Suprapubic skin (tissue), 4 donors: ENCODE measurements around the gene ZNF865. TPM values are rescaled to one million over a fixed set of nuclear protein-coding genes. Genes with fewer than 3 reads are reported as not detected.

Experiments
- DNase-seq, 2 donors: peaks; one replicate each; pipeline ENCODE4 v3.0.0-alpha.2; 2019; ENCODE audit warnings: low spot score in 2 of 2
- H3K27ac ChIP-seq: fragments of 200-600 bp; sonication (generic); one replicate; pipeline ENCODE4 v1.5.1; 2019
- H3K27me3 ChIP-seq: fragments of 200-600 bp; sonication (generic); one replicate; pipeline ENCODE4 v1.5.1; 2019
- H3K36me3 ChIP-seq: fragments of 200-600 bp; sonication (generic); one replicate; pipeline ENCODE4 v1.5.1; 2019
- H3K4me1 ChIP-seq: fragments of 200-600 bp; sonication (generic); one replicate; pipeline ENCODE4 v1.5.1; 2019
- H3K4me3 ChIP-seq: fragments of 200-600 bp; sonication (generic); one replicate; pipeline ENCODE4 v1.5.1; 2019; ENCODE audit warnings: mild to moderate bottlenecking
- H3K9me3 ChIP-seq: fragments of 200-600 bp; sonication (generic); one replicate; pipeline ENCODE4 v1.5.1; 2019
- CTCF ChIP-seq, 2 donors: fragments of 200-600 bp in 1 of 2; fragments of 450-650 bp in 1 of 2; sonication (generic) in 1 of 2; IDR thresholded peaks; one replicate each; pipeline ENCODE4 v1.5.1; 2016 to 2019; ENCODE audit warnings: antibody characterized with exemption in 2 of 2, mild to moderate bottlenecking in 1 of 2, moderate library complexity in 1 of 2
- EP300 ChIP-seq: sonication (generic); formaldehyde crosslinking; IDR thresholded peaks from one replicate; pipeline ENCODE4 v1.6.1; 2017; ENCODE audit warnings: antibody characterized with exemption
- POLR2A ChIP-seq, 2 donors: fragments of 450-650 bp; IDR thresholded peaks; one replicate each; pipeline ENCODE4 v1.6.1; 2017; ENCODE audit warnings: antibody characterized with exemption in 2 of 2, mild to moderate bottlenecking in 2 of 2, moderate library complexity in 2 of 2
- POLR2AphosphoS5 ChIP-seq, 3 donors: sonication (generic); formaldehyde crosslinking; IDR thresholded peaks; one replicate each; pipeline ENCODE4 v1.6.1; 2017; ENCODE audit warnings: antibody characterized with exemption in 3 of 3
- WGBS: methylation state at CpG from one replicate; pipeline ENCODE4 v1.1.5; 2018; 5-methylcytosine and 5-hydroxymethylcytosine counted together
- total RNA-seq, 4 donors: library from RNA; depleted of rRNA; stranded (reverse); fragments of >200 nt; gene quantifications; one replicate each; pipeline ENCODE4 v1.1.0, GENCODE V29; 2016

ZNF865 gene
- total RNA-seq, 4 donors from 2014 or later = 7.6 to 14.2 (median 9.9) TPM

- Histone ChIP-seq H3K36me3 (peaks cover 39% of the 10 kb centered on the region), H3K4me1 (peaks cover 13% of the 10 kb centered on the region), H3K9me3 (no peaks in the 10 kb centered on the region), H3K27ac (no peak overlapping the region), H3K4me3 (no peak overlapping the region), H3K27me3 (no peaks in the 10 kb centered on the region)
- WGBS = 82% methylated on average over 10 of the region's 10 CpGs
- TF ChIP-seq POLR2AphosphoS5 (IDR thresholded peaks at IDR 0.05) = no peak
- no peak for TF ChIP-seq EP300
- TF ChIP-seq POLR2A (IDR thresholded peaks at IDR 0.05) = no peak
- TF ChIP-seq CTCF (IDR thresholded peaks at IDR 0.05) = no peak
- no peak for DNase-seq
Measured at GRCh38 chr19:55591555-55591954, 13.9 kb upstream of the ZNF865 start.

- no peaks in the 10 kb centered on the region for H3K9me3 ChIP-seq
- peaks cover 48% of the 10 kb centered on the region for H3K36me3 ChIP-seq
- WGBS = 90% methylated on average over 39 of the region's 73 CpGs
- no peak overlapping the region for H3K27ac ChIP-seq
- TF ChIP-seq POLR2AphosphoS5 (IDR thresholded peaks at IDR 0.05) (no peak), POLR2A (IDR thresholded peaks at IDR 0.05) (no peak), CTCF (IDR thresholded peaks at IDR 0.05) (no peak), EP300 (no peak)
- H3K27me3 ChIP-seq = no peaks in the 10 kb centered on the region
- H3K4me3 ChIP-seq = no peak overlapping the region
- DNase-seq = no peak
- peaks cover 3% of the 10 kb centered on the region for H3K4me1 ChIP-seq
Measured at GRCh38 chr19:55592391-55593090, 12.9 kb upstream of the ZNF865 start.

- Histone ChIP-seq H3K4me3 (no peak overlapping the region), H3K4me1 (peaks cover under 1% of the 10 kb centered on the region), H3K27me3 (no peaks in the 10 kb centered on the region), H3K36me3 (peaks cover 49% of the 10 kb centered on the region), H3K9me3 (no peaks in the 10 kb centered on the region), H3K27ac (no peak overlapping the region)
- TF ChIP-seq POLR2A (IDR thresholded peaks at IDR 0.05) (no peak), EP300 (no peak), CTCF (IDR thresholded peaks at IDR 0.05) (no peak)
- no peak for DNase-seq
- WGBS = 84% methylated on average over 42 of the region's 68 CpGs
Measured at GRCh38 chr19:55593096-55593772, 12.2 kb upstream of the ZNF865 start.

GRCh38 chr19:55594996-55595545, 10.4 kb upstream of the ZNF865 start:
- WGBS = 87% methylated on average over 4 of the region's 4 CpGs
- Histone ChIP-seq H3K4me1 (peaks cover 6% of the 10 kb centered on the region), H3K4me3 (no peak overlapping the region), H3K9me3 (no peaks in the 10 kb centered on the region), H3K27me3 (no peaks in the 10 kb centered on the region), H3K27ac (no peak overlapping the region), H3K36me3 (peaks cover 49% of the 10 kb centered on the region)
- DNase-seq = no peak
- TF ChIP-seq POLR2AphosphoS5 (IDR thresholded peaks at IDR 0.05) = no peak
- no peak for TF ChIP-seq EP300
- no peak for TF ChIP-seq POLR2A (IDR thresholded peaks at IDR 0.05)
- TF ChIP-seq CTCF (IDR thresholded peaks at IDR 0.05) = no peak

- WGBS = 94% methylated on average over 3 of the region's 3 CpGs
- DNase-seq = no peak
- H3K27me3 ChIP-seq = no peaks in the 10 kb centered on the region
- TF ChIP-seq POLR2AphosphoS5 (IDR thresholded peaks at IDR 0.05) (no peak), EP300 (no peak)
- H3K4me3 ChIP-seq = no peak overlapping the region
- H3K9me3 ChIP-seq = no peaks in the 10 kb centered on the region
- H3K4me1 ChIP-seq = peaks cover 15% of the 10 kb centered on the region
- H3K36me3 ChIP-seq = peaks cover 49% of the 10 kb centered on the region
- H3K27ac ChIP-seq = no peak overlapping the region
Measured at GRCh38 chr19:55596304-55596703, 9.1 kb upstream of the ZNF865 start.
